AG08395 (cell line): ENCODE results near the gene KIF19.

ENCODE experiments used
- DNase-seq: peaks from one replicate; pipeline ENCODE4 v3.0.0; 2012; ENCODE audit warnings: mixed read lengths, low spot score

KIF19 gene

DNA sequence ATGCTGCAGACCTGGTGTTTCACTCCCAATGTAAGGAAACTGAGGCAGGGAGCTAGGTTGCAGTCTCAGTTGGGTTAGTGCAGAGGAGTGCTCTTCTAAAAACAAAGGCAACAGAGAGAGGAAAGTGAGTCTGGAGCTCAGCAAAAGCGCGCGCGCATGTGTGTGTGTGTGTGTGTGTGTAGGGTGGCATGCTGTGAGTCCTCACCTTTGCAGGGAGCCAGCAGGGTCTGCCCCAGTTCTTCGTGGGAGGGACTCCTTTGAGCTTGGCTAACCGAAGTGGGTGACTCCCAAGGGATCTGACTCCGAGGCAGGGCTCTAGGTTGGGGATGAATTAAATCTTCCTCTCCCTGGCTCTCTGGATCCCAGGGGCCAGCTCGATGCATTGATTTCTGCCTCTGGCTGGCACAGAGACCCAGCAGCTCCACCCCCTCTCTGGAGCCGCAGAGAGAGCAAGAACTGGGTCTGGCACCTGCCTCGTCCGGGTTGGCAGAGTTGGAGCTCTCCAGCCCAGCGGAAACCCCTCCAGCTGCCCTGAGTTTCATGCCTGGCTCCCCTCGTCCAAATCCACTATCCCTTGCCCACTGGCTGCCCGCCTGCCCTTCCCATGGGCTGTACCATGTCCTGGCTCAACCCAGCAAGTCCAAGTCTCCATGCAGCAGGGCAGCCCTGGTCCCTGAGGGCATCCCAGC lies 36.9 kb downstream of the KIF19 start:
- no peak for DNase-seq

DNA sequence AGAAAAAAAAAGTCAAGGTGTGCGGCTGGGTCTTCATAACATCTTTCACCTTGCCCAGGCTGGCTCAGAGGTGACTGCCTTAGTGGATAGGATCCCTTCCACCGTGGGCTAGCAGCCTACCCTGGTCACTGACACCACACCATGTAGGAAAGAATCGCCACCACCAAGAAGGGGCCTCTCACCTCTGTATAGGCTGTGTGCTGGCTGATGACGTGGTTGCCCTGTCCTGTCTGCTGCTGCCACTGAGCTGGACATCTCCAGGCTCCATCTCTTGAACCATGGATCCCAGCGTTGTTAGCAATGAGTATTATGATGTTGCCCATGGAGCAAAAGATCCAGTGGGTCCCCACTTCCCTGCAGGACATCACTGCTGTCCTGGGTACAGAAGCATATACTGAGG lies 41.2 kb downstream of the KIF19 start, which contains the start of gene GPR142:
Gene GPR142 (plus strand): TSS at position 301 of the 400 bp plus-strand sequence. CDS start 2,035 bp downstream, outside the sequence.
- no peak for DNase-seq

DNA sequence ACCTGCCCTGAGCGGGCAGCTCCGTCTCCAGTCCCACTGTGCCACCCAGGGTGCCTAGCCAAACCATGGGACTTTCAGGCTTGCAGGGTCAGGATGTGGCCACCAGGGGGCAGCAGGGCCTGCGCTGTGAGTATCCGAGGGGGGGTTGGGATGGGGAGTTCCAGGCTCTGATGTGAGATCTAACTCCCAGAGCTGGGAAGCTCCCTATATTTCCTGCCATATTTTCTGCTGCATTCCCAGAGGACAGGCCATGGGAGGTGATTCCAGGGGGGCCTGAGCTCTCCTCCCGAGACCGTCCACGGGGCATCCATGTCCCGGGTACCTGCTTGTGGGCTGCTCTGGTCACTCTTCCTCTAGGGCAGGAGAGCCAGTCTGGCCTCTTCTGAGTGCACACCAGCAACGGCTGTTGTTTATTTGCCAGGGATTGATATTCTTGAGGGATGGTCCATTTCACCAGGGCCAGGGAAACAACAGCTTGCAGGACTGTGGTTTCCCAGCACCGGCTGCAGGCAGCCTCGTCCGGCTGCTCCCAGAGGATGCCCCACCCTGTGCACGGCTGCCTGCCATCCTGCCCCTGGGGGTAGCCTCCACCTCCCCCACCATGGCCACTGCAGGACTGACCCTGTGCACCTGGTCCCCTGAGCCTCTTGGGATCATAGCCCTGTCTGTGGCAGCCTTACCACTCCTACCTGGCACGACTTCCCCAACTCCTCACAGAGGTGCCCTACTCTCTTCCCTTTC lies 42.5 kb downstream of the KIF19 start:
- peak; percentile 84 for DNase-seq

DNA sequence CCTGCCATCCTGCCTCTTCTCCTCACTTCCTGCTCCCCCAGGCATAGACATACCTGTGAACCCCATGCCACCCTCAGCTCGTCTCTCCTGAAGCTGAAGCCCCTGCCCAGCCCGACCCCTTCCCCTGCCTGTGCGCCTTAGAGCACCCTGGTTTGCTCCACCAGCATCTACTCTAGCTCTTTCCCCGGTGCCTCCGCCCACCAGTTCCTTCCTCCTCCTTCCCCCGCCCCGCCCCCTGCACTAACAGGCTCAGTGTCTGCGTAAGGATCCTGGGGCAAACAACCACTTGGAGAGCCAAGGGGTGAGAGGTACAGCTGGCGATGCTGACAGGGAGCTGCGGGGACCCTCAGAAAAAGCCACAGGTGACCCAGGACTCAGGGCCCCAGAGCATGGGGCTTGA lies 43.2 kb downstream of the KIF19 start:
- no peak for DNase-seq

DNA sequence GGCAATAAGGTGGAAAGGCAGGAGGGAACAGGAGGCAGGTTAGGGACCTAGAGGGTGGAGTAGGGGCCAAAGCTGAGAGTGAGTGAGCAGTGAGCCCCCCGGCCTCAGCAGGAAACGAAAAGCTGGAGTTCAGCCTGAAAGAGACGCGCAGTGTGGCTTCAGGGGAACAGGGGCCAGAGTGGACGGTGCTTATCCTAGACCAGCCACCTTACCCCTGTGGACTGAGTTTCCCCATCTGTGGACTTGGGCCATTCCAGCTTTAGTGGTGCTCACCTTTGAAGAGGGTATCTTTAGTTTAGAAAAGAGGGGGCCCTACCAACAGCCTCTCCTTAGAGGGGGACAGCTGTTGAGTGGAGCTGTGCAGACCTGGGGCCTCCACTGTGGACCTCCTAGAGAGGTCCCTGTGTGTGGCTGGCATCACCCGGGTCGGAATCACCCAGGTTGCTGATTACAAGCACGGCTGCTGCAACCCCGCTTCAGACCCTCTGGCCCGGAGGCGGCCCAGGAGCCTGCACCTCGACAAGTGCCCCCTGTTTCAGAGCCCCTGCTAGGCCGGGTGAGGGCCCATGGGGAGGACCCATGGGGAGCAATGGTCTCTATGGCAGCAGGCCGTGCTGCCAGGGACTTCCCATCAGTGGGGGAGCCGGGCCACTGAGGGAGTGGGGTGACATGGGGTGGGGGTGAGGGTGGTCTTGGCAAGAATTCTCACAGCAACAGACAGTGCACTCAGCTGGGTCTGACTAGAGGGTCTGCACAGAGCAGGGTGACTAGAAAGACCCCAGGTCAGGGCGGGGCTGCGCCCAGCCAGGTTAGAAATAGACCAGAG lies 43.9 kb downstream of the KIF19 start:
- no peak for DNase-seq

DNA sequence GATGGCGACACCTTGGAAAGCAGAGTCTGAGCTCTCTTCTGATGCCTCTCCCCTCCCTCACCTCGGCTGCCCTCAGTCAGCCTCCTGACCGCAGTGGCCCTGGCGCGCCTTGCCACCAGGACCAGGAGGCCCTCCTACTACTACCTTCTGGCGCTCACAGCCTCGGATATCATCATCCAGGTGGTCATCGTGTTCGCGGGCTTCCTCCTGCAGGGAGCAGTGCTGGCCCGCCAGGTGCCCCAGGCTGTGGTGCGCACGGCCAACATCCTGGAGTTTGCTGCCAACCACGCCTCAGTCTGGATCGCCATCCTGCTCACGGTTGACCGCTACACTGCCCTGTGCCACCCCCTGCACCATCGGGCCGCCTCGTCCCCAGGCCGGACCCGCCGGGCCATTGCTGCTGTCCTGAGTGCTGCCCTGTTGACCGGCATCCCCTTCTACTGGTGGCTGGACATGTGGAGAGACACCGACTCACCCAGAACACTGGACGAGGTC lies 45.7 kb downstream of the KIF19 start:
- DNase-seq, result no peak

DNA sequence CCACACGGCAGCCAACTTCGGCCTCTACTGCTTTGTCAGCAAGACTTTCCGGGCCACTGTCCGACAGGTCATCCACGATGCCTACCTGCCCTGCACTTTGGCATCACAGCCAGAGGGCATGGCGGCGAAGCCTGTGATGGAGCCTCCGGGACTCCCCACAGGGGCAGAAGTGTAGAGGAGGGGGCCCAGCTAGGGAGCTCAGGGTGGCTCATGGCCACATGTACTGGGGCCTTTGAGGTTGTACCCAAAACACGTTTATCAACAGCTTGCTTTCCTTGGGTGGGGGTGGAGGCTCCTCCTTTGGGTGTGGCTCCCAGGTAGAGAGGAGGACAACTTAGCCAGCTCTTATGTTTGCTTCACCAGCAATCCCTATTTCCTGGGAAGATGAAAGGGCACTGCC lies 46.4 kb downstream of the KIF19 start:
- no peak for DNase-seq

DNA sequence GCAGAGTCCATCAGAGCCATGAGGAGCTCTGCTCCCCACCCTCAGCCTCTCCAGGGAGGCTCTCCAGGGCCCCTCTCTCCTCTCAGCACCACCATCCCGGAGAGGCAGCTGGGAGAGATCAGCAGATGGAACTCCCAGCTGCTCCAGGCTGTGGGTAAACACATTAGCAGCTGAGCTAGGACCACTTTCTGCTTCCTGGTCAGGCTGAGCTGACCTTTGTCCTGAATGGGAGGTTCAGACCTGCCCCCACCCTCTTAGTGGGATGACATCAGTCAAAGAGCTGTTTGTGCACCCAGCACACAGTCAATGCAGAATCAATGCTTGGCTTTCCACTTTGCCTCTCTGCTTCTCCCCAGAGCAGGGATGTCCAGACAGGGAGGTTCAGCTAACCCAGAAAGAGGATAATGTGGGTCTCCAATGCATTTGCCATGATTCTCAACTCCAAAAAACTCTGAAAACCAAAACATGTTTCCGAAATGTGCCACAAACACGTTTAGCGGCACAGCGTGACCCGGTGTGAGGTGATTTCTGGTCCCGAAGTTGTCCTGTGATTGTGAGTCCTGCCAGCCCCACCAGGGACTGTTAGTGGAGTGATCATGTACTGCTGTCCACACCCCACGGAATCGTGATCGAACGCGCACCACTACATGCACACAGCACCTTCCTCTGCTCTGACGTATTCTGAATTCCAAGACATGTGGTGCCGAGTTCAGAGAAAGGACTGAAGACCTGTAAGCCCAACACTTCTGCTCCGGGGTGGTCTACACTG lies 48.0 kb downstream of the KIF19 start:
- DNase-seq, result no peak

DNA sequence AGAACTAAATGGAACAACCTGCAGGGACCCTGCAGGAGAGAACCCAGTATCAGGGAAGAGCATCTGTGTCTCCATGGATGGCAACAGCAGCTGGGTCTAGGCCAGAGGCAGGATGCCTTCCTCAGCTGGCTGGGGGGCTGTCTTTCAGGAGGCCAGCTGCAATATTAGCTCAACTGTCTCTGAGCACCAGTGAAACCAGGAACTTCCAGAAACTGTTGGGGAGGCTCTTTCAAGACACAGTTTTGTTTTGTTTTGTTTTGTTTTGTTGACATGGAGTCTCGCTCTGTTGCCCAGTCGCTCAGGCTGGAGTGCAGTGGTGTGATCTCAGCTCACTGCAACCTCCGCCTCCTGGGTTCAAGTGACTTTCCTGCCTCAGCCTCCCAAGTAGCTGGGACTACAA lies 48.8 kb downstream of the KIF19 start:
- DNase-seq, result no peak

DNA sequence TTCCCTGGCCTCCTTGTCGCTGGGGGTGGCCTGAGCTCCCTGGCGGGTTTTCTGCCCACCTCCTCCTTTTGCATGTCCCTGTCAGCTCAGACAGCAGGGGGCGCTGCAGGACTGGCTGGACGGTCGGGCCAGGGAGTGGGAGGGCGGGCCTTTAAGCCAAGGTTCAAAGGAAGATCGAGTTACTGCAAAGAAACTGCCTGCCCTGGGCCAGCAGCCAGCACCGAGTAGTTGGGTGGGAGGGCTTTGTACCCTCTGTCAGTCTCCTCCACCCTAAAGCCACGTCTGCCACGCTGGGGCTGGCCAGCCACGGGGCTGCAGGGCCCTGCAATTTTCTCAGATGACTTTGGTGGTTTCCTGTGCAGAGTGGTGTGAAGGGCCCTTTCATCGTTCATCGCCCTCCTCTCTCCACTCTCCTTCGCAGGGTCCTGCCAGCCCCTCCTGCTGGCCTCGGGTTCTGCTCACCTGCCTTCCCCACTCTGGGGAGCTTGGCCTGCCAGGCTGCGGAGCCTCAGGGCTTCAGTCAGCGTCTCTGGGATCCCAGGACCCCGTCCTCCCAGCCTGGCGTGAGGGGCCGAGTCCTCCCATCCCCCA lies 53.6 kb downstream of the KIF19 start:
- peak; percentile 91 for DNase-seq

DNA sequence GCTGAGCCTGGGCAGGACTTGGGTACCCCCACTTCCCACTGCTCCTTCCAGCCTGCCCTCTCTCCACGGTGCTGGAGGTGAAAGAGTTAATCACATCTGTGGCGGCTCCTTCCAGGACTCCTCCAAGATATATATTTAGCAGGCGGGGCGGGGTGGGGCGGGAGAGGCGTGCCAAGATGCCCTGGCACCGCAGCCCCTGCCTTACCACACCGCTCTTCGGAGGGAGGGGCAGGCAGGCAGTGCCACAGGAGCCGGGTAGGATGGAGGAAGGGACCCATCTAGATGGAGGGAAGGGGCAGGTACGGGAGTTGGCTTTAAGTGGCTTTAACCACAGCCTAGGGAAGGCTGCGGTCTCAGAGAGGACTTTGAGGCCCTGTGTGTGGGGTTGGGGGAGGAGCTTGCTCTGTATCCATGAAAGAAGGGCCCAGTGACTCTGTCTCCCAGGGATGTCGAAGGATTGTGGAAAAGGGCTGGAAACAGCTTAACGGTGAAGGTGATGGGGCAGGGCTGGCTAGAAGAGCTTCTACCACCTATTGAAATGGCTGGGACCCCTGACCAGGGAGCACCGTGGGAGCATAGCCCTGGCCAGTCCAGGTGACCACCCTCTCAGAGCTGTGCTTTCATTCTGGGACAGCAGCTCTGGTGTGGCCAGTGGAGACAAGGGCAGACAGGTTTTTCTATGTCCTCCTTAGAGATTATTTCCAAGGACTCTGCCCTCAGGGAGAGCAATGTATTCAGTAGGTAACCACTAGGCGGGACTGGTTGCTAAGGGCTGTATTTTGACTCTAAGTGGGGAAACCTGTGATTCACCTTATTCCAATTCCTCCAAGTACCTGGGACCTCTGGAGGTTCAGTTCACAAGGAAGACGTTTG lies 54.3 kb downstream of the KIF19 start:
- no peak for DNase-seq

DNA sequence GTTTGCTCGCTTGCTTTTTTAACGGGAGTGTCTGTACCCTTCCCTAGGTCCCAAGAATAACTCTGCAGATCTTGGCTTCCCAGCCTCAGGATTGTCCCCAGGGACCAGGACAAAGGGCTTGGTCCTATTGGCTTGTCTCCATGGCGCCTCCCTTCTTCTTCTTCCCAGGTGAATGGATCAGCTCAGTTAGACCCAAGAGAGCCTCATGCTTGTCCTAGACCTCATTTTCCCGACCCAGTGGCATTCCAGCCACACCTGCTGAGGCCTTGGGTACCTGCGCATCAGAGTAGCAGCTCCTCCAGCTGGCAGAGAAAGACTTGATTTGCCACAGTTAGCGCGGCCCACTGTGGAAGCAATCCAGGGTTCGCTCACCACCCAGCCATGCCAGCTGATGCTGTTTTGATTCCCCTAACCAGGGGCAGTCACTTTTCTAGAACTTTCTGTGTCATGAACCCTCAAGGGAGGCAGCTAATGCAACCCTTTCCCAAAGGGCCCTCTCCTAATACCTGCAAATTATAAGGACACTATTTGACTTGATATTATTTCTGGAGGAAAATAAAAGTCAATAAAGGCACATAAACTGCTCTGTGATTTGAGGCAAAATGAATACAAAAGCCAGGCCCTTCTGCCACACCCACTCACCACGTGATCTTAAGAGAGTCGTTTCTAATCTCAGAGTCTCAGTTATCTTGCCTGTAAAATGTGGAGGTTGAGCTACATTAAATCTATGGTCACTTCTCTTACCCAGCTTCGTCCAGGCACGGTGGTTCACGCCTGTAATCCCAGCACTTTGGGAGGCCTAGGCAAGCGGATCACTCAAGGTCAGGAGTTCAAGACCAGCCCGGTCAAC lies 55.2 kb downstream of the KIF19 start:
- no peak for DNase-seq

DNA sequence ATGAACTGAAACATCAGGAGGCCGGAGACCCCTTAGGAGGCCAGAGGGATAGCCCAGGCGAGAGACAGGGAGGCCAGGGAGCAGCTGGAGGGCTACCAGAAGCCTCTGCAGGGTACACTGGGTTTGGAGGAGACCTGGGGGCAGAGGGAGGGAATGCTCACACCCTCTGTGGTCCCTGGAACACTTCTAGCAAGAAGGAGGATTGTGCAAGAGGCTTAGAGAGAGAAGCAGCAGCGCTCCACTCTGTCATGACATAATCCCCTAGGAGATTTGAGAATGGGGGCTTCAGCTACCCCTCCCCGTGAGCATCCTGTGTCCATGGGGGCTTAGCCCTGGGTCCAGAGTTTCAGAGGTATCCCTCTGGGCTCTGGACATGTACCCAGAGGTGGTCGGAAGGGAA lies 57.1 kb downstream of the KIF19 start:
- DNase-seq, result no peak

DNA sequence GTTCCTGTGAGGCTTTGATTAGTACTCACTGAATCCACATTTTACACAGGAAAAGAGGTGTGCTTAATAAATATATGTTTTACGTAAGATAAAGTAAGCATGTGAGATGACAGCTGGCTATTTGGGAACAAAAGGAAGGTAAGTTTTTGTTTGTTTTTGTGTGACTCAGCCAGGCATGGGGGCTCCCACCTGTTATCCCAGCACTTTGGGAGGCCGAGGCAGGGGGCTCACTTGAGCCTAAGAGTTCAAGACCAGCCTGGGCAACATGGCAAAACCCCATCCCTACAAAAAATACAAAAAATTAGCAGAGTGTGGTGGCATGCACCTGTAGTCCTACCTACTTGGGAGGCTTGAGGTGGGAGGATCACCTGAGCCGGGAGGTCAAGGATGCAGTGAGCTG lies 59.2 kb downstream of the KIF19 start:
- no peak for DNase-seq

DNA sequence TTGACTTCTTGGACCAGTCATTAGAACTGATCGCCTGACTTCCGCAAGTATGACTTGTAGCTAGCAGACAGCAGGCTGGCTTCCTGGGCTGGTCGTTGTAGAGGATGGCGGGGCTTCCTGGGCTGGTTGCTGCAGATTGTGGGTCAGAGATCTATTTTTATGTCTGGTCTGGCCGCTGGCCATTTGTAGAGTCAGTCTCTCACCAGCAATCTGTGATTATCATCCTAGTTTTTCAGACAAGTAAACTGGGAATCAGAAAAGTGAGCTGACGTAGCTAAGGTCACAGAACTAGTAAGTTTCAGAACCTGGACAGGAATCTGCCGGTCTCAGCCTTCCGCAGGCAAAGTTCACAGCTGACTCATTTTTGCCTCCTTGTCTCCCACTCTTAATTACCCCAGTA lies 60.4 kb downstream of the KIF19 start:
- no peak for DNase-seq

DNA sequence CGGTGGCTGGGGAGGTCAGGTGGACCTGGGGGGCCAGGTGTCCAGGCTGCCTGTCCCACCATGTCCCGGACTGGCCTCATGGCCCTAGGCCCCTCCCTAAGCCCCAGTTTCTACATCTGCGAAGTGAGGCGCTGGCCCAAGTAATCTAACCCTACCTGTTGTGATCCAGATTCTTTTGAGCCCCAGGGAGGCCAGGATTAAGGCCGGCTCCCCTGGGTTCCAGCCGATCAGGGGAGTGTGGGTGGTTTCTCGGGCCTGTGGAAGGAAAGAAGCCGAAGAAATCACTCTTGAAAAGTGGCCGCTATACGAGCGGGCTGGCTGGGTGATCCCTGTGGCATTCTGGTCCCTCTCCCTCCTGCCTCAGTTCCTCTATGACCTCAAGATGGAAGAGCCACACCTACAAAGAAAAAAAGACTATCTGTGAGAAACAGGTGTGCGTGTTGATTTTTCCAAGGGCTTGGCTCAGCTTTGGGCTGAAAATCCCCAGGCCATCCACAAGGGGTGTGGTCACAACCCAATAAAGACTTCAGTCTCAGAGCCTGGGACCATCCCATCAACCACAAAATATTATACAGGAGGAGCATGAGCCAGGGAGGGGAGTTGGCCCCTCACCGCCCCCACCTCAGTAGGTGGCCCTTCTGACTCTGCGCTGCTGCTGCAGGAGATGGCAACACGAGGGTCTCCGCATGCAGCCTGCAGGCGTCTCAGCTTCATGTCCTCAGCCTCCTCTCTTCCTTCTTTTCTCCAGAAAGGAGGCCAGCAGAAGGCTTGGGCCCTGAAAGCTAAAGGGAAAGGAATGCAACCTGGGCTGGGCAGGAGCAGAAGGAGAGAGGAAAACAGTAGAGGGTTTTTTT lies 61.6 kb downstream of the KIF19 start:
- DNase-seq, result no peak

DNA sequence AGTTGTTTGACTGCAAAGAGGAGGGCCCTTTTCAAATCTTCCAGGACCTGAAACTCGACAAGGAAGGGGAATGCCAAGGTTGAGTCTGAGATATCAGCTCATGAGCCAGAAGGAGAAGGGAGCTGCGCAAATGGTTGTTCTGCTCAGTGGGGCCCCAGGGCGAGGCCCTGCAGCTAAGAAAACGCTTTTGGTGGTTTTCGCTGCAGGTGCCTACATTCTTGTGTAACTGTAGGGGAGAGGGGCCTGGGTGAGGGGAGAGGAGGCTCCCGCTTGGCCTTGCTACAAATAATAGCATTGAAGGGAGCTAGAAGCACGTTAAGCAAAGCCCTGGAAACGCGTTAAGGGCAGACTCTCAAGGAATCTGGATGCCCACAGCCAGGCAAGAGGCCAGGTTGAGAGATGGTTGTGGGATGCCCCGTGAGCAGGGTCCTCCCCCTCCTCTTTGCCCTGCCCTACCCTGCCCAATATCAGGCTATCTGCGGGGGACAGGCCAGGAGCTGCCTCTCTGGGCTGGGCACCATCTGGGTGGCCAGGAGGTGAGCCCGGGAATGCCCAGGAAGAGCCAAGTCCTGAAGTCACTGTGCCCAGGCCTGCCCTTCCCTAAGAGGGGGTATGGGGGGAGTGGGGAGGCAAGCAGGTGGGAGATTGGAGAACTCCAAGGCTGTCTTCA lies 63.2 kb downstream of the KIF19 start:
- no peak for DNase-seq
